ENCODE measurements around the gene IL1RL2.

DNA sequence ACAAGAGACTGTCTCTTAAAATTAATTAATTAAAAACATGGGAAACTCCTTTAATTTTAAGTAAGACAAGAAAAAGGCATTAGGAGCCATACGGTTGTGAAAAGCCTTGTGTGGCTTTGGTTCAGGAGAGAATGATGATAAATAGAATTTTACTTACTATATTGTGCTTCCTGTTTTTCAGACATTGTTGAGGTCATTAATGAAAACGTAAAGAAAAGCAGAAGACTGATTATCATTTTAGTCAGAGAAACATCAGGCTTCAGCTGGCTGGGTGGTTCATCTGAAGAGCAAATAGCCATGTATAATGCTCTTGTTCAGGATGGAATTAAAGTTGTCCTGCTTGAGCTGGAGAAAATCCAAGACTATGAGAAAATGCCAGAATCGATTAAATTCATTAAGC is 10.7 kb upstream of the IL1RL2 start:
- TF ChIP-seq CTCF (IDR thresholded peaks at IDR 0.05; ENCODE audit: low read length): no peak
- no peak for TF ChIP-seq EZH2 (IDR thresholded peaks at IDR 0.05; ENCODE audit: borderline replicate concordance, low read length)

All from OCI-LY1 (cell line).